WTC11 (cell line): ENCODE measurements around the gene SCUBE3. TPM values are rescaled to one million over a fixed set of nuclear protein-coding genes. Genes with fewer than 3 reads are reported as not detected.

Experiments used
- ATAC-seq: fragments of 200-7000 bp; cut with Tn5 transposase; 2 replicates; pipeline ENCODE4 v1.10.0; 2021; ENCODE audit warnings: mild to moderate bottlenecking, moderate library complexity
- CTCF ChIA-PET: fragments of 300-600 bp; sonication (Branson Sonifier 250); formaldehyde crosslinking; loops from one replicate; lab custom pipeline; 2021; ENCODE audit warnings: antibody characterized with exemption; lab: Charles Lee
- POLR2A ChIA-PET: fragments of 350-600 bp; sonication (Branson Sonifier 250); formaldehyde crosslinking; loops from one replicate; lab custom pipeline; 2021; ENCODE audit warnings: antibody characterized with exemption; lab: Charles Lee
- DNase-seq: peaks from one replicate; pipeline ENCODE4 v3.0.0; 2021; ENCODE audit warnings: low spot score
- H3K27ac Mint-ChIP-seq: 2 replicates; pipeline ENCODE4 v1.8.0; 2021; ENCODE audit warnings: mixed read lengths
- H3K27me3 Mint-ChIP-seq: 2 replicates; pipeline ENCODE4 v1.8.0; 2021; ENCODE audit warnings: low read depth, mild to moderate bottlenecking, moderate library complexity, mixed read lengths
- H3K36me3 Mint-ChIP-seq: 2 replicates; pipeline ENCODE4 v1.8.0; 2021; ENCODE audit warnings: mixed read lengths
- H3K4me1 Mint-ChIP-seq: 2 replicates; pipeline ENCODE4 v1.8.0; 2022; ENCODE audit warnings: mixed read lengths
- H3K4me3 Mint-ChIP-seq: 2 replicates; pipeline ENCODE4 v1.8.0; 2021; ENCODE audit warnings: mild to moderate bottlenecking, moderate library complexity, mixed read lengths
- H3K9me3 Mint-ChIP-seq: 2 replicates; pipeline ENCODE4 v1.8.0; 2021; ENCODE audit warnings: mixed read lengths
- AR ChIP-seq: fragments of 250-450 bp; sonication (Bioruptor Pico); IDR thresholded peaks from 2 replicates; pipeline ENCODE4 v1.9.0; 2021; ENCODE audit warnings: mild to moderate bottlenecking
- ATF1 ChIP-seq: sonication (generic); formaldehyde crosslinking; IDR thresholded peaks from 2 replicates; pipeline ENCODE4 v1.8.1; 2023; ENCODE audit warnings: mild to moderate bottlenecking, moderate library complexity, missing genetic modification reagents
- CREM ChIP-seq: sonication (generic); formaldehyde crosslinking; IDR thresholded peaks from 2 replicates; pipeline ENCODE4 v1.8.1; 2022; ENCODE audit warnings: mild to moderate bottlenecking, missing genetic modification reagents, moderate library complexity
- E2F4 ChIP-seq: sonication (generic); formaldehyde crosslinking; IDR thresholded peaks from 2 replicates; pipeline ENCODE4 v1.8.1; 2022; ENCODE audit warnings: low read depth, mild to moderate bottlenecking, moderate library complexity, missing genetic modification reagents, borderline replicate concordance
- FOXJ3 ChIP-seq: sonication (generic); formaldehyde crosslinking; IDR thresholded peaks from 2 replicates; pipeline ENCODE4 v1.9.0; 2021; ENCODE audit warnings: missing genetic modification reagents, mild to moderate bottlenecking, borderline replicate concordance
- FOXP1 ChIP-seq: sonication (generic); formaldehyde crosslinking; IDR thresholded peaks from 2 replicates; pipeline ENCODE4 v1.8.0; 2022; ENCODE audit warnings: missing genetic modification reagents, mild to moderate bottlenecking, moderate library complexity, borderline replicate concordance
- GABPB1 ChIP-seq: sonication (generic); formaldehyde crosslinking; IDR thresholded peaks from 2 replicates; pipeline ENCODE4 v1.8.1; 2023; ENCODE audit warnings: mild to moderate bottlenecking, missing genetic modification reagents
- HMGXB4 ChIP-seq: sonication (generic); formaldehyde crosslinking; IDR thresholded peaks from 2 replicates; pipeline ENCODE4 v1.8.1; 2023; ENCODE audit warnings: mild to moderate bottlenecking, moderate library complexity, missing genetic modification reagents
- JUN ChIP-seq: sonication (generic); formaldehyde crosslinking; IDR thresholded peaks from 2 replicates; pipeline ENCODE4 v1.8.0; 2023; ENCODE audit warnings: mild to moderate bottlenecking, missing genetic modification reagents
- MYBL2 ChIP-seq: sonication (generic); formaldehyde crosslinking; IDR thresholded peaks from 2 replicates; pipeline ENCODE4 v1.8.1; 2023; ENCODE audit warnings: mild to moderate bottlenecking, moderate library complexity, missing genetic modification reagents
- NR3C1 ChIP-seq: sonication (generic); formaldehyde crosslinking; conservative IDR thresholded peaks from 2 replicates; pipeline ENCODE4 v1.8.1; 2023; ENCODE audit warnings: low read depth, mild to moderate bottlenecking, missing genetic modification reagents
- PRRX2 ChIP-seq: fragments of 250-450 bp; sonication (Bioruptor Pico); IDR thresholded peaks from 2 replicates; pipeline ENCODE4 v1.8.0; 2021; ENCODE audit warnings: mild to moderate bottlenecking
- RORB ChIP-seq: fragments of 250-450 bp; sonication (Bioruptor Pico); IDR thresholded peaks from 2 replicates; pipeline ENCODE4 v1.9.0; 2021; ENCODE audit warnings: mild to moderate bottlenecking
- SOX15 ChIP-seq: fragments of 250-450 bp; sonication (Bioruptor Pico); IDR thresholded peaks from 2 replicates; pipeline ENCODE4 v1.9.0; 2021; ENCODE audit warnings: mild to moderate bottlenecking
- TEAD1 ChIP-seq: sonication (generic); formaldehyde crosslinking; IDR thresholded peaks from 2 replicates; pipeline ENCODE4 v1.8.0; 2022; ENCODE audit warnings: mild to moderate bottlenecking, missing genetic modification reagents
- ZBTB43 ChIP-seq: sonication (generic); formaldehyde crosslinking; IDR thresholded peaks from 2 replicates; pipeline ENCODE4 v1.8.1; 2023; ENCODE audit warnings: mild to moderate bottlenecking, missing genetic modification reagents
- ZNF219 ChIP-seq: sonication (generic); formaldehyde crosslinking; IDR thresholded peaks from 2 replicates; pipeline ENCODE4 v1.8.0; 2023; ENCODE audit warnings: missing genetic modification reagents, mild to moderate bottlenecking, borderline replicate concordance
- ZNF281 ChIP-seq: sonication (generic); formaldehyde crosslinking; IDR thresholded peaks from 2 replicates; pipeline ENCODE4 v1.8.0; 2023; ENCODE audit warnings: mild to moderate bottlenecking, missing genetic modification reagents
- ZNF416 ChIP-seq: fragments of 250-450 bp; sonication (Bioruptor Pico); IDR thresholded peaks from 2 replicates; pipeline ENCODE4 v1.9.0; 2021; ENCODE audit warnings: mild to moderate bottlenecking, inconsistent platforms
- ZSCAN18 ChIP-seq: fragments of 250-450 bp; sonication (Bioruptor Pico); IDR thresholded peaks from 2 replicates; pipeline ENCODE4 v2.1.2; 2022; ENCODE audit warnings: mild to moderate bottlenecking, moderate library complexity
- total RNA-seq: library from RNA; stranded (reverse); gene quantifications from 3 replicates; pipeline ENCODE4 v1.2.3, GENCODE V29; 2021

Gene SCUBE3
- total RNA-seq, 1 experiment from 2014 or later = 2.1 TPM

- CTCF ChIA-PET = no interaction called here
- DNase-seq = no peak
These were observed 16.6 kb upstream of the SCUBE3 start for GRCh38 chr6:35197196-35197595.

GRCh38 chr6:35199866-35200265, 13.9 kb upstream of the SCUBE3 start:
- H3K27me3 Mint-ChIP-seq = peaks cover 18% of the 10 kb centered on the region
- H3K4me3 Mint-ChIP-seq = no peak overlapping the region
- no peak for TF ChIP-seq JUN (CRISPR knock-in tag)
- TF ChIP-seq ZBTB43 = no peak
- no peak for TF ChIP-seq PRRX2
- no peak for TF ChIP-seq GABPB1
- TF ChIP-seq AR (CRISPR knock-in tag) = no peak
- no peak for TF ChIP-seq E2F4
- TF ChIP-seq HMGXB4 (CRISPR knock-in tag) = no peak
- no peak for TF ChIP-seq ZNF416 (CRISPR knock-in tag)
- TF ChIP-seq FOXJ3 (CRISPR knock-in tag) = no peak
- TF ChIP-seq ZNF281 = no peak
- no peak for TF ChIP-seq TEAD1 (CRISPR knock-in tag)
- no peak for TF ChIP-seq MYBL2 (CRISPR knock-in tag)
- no peak for TF ChIP-seq ZSCAN18 (CRISPR knock-in tag)
- TF ChIP-seq, all 79 proteins: peak for 0
- Mint-ChIP-seq H3K36me3 (no peaks in the 10 kb centered on the region), H3K27ac (no peak overlapping the region), H3K9me3 (no peaks in the 10 kb centered on the region; the same call in 1 of the 2 replicates), H3K4me1 (peaks cover 4% of the 10 kb centered on the region)
- ChIA-PET POLR2A (no interaction called here), CTCF (interaction anchor here (0.7 kb wide), 1 partner anchor 41 kb away, joined by 3 read pairs; no protein-coding TSS in a partner anchor)
- DNase-seq (no peak), ATAC-seq (no peak)

More at GRCh38 chr6:35197196-35197595, 16.6 kb upstream of the SCUBE3 start:
- H3K4me1 Mint-ChIP-seq = peaks cover 7% of the 10 kb centered on the region
- H3K4me3 Mint-ChIP-seq = no peak overlapping the region
- H3K27me3 Mint-ChIP-seq = peaks cover 9% of the 10 kb centered on the region
- no peaks in the 10 kb centered on the region; the same call in 1 of the 2 replicates for H3K9me3 Mint-ChIP-seq
- TF ChIP-seq CREM = no peak
- TF ChIP-seq NR3C1 (CRISPR knock-in tag) = no peak
- TF ChIP-seq RORB (CRISPR knock-in tag) = no peak
- no peak for TF ChIP-seq ATF1 (CRISPR knock-in tag)
- no peak for TF ChIP-seq ZNF281
- TF ChIP-seq FOXP1 (CRISPR knock-in tag) = no peak
- TF ChIP-seq ZNF219 = no peak
- no peak for TF ChIP-seq TEAD1 (CRISPR knock-in tag)
- TF ChIP-seq SOX15 = no peak
- POLR2A ChIA-PET = no interaction called here
- no peaks in the 10 kb centered on the region for H3K36me3 Mint-ChIP-seq
- H3K27ac Mint-ChIP-seq = no peak overlapping the region
- no peak for ATAC-seq
